ENCODE data around the gene SPOP.
"Not testable (repeated sequence)": the region's sequence is repeated elsewhere in the genome, so short reads cannot be mapped to it uniquely, and the experiment has no call there.

The SPOP gene

GRCh38 chr17:49695698-49696232 is 17.9 kb upstream of the SPOP start:
- DNase-seq (ENCODE audit: low read depth): no peak

GRCh38 chr17:49694847-49695697 is 17.2 kb upstream of the SPOP start:
- peak; percentile 54 for DNase-seq (ENCODE audit: low read depth)

GRCh38 chr17:49692751-49693150 is 14.9 kb upstream of the SPOP start:
- DNase-seq (ENCODE audit: low read depth): no peak

- DNase-seq (ENCODE audit: low read depth): no peak
Measured at GRCh38 chr17:49691677-49692191, 13.8 kb upstream of the SPOP start.

GRCh38 chr17:49691086-49691676 is 13.3 kb upstream of the SPOP start:
- DNase-seq (ENCODE audit: low read depth): no peak

GRCh38 chr17:49690256-49690655 is 12.4 kb upstream of the SPOP start:
- no peak for DNase-seq (ENCODE audit: low read depth)

GRCh38 chr17:49688848-49689247 is 11.0 kb upstream of the SPOP start:
- DNase-seq (ENCODE audit: low read depth): no peak

- DNase-seq (ENCODE audit: low read depth): no peak
Measured at GRCh38 chr17:49687878-49688491, 10.1 kb upstream of the SPOP start.

- no peak for DNase-seq (ENCODE audit: low read depth)
Measured at GRCh38 chr17:49681106-49681979, 3.4 kb upstream of the SPOP start.

GRCh38 chr17:49680314-49680713 is 2.4 kb upstream of the SPOP start:
- DNase-seq (ENCODE audit: low read depth): no peak

- DNase-seq (ENCODE audit: low read depth): peak; percentile 96
Measured at GRCh38 chr17:49677134-49677932, 564 bp downstream of the SPOP start.

- DNase-seq (ENCODE audit: low read depth): no peak
Measured at GRCh38 chr17:49676276-49676868, 1.5 kb downstream of the SPOP start.

- no peak for DNase-seq (ENCODE audit: low read depth)
Measured at GRCh38 chr17:49674507-49674906, 3.4 kb downstream of the SPOP start.

- DNase-seq (ENCODE audit: low read depth): not testable (repeated sequence)
Measured at GRCh38 chr17:49673679-49674078, 4.2 kb downstream of the SPOP start.

GRCh38 chr17:49670641-49671040 is 7.3 kb downstream of the SPOP start:
- no peak for DNase-seq (ENCODE audit: low read depth)

- no peak for DNase-seq (ENCODE audit: low read depth)
Measured at GRCh38 chr17:49670002-49670401, 7.9 kb downstream of the SPOP start.

GRCh38 chr17:49667854-49668253 is 10.0 kb downstream of the SPOP start:
- no peak for DNase-seq (ENCODE audit: low read depth)

- no peak for DNase-seq (ENCODE audit: low read depth)
Measured at GRCh38 chr17:49664706-49665211, 13.1 kb downstream of the SPOP start.

GRCh38 chr17:49659661-49660382 is 18.1 kb downstream of the SPOP start:
- DNase-seq (ENCODE audit: low read depth): no peak

- DNase-seq (ENCODE audit: low read depth): no peak
Measured at GRCh38 chr17:49656247-49656646, 21.6 kb downstream of the SPOP start.

Data from stimulated activated CD8-positive, alpha-beta memory T cell treated with anti-CD3 and anti-CD28 coated beads, Interleukin-15, amount 100 ng/mL, for 24 hours (primary cell).